NT2/D1 (cell line): ENCODE data around the gene TBCCD1.

Experiments used
- SUZ12 ChIP-seq: IDR thresholded peaks from 2 replicates; pipeline ENCODE4 v1.6.1; 2011; ENCODE audit not compliant: insufficient read length, insufficient read depth; ENCODE audit errors: extremely low read depth
- ZNF274 ChIP-seq: IDR thresholded peaks from 2 replicates; pipeline ENCODE4 v1.6.1; 2011; ENCODE audit warnings: mild to moderate bottlenecking, low read depth, low read length

- TF ChIP-seq ZNF274, result no peak
- no peak for TF ChIP-seq SUZ12
Observed at GRCh38 chr3:186599142-186599784, 32.1 kb upstream of the TBCCD1 start.
